NCI-H69 (cell line): ENCODE measurements around the gene ZNF784.
A peak's percentile ranks its signal among the peaks of the same experiment; 100 is the strongest.

Experiments used
- DNase-seq: peaks from one replicate; lab custom pipeline; 2025; lab: John Stamatoyannopoulos, UW

ZNF784 gene

DNA sequence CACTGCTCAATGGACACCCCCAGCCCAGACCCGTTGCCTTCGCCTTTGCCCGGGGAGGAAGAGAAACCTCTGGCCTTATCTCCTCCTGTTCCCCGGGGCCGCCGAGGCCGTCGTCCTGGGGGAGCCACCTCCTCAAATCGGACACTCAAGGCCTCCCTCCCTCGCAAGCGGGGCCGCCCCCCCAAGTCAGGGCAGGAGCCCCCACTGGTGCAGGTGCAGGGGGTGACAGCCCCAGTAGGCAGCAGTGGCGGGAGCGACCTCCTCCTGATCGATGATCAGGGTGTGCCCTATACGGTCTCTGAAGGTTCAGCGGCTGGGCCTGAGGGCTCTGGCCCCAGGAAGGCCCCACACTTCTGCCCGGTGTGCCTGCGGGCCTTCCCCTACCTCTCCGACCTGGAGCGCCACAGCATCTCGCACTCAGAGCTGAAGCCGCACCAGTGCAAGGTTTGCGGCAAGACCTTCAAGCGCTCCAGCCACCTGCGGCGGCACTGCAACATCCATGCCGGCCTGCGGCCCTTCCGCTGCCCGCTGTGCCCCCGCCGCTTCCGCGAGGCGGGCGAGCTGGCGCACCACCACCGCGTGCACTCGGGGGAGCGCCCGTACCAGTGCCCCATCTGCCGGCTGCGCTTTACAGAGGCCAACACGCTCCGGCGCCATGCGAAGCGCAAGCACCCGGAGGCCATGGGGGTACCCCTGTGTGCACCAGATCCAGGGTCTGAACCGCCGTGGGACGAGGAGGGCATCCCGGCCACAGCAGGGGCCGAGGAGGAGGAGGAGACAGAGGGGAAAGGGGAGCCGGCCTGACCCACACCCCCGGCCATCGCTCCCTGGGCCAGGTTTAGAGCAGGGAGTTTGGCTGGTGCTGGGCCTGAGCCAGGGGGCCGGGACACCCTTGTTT is 22.0 kb downstream of the ZNF784 start:
- no peak for DNase-seq

DNA sequence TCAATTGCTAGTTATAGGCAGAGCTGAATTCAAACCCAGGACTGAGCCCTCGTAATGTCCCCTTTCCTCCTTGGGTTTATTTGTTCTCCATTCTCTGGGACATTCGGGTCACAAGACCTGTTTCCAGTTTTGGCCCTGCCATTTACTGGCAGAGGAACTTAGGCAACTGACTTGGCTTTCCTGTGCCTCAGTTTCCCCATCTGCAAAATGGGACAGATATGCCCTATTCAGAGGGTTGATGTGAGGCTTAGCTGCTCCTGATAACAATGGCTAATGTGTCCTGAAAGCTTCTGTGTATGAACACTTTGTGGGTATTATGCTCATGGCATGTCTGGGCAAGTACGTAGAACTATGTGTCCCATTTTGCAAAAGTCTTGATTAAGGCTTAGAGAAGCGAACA is 23.3 kb downstream of the ZNF784 start:
- DNase-seq = peak; percentile 42

GRCh38 chr19:55600662-55601028 is 23.7 kb downstream of the ZNF784 start:
- no peak for DNase-seq

DNA sequence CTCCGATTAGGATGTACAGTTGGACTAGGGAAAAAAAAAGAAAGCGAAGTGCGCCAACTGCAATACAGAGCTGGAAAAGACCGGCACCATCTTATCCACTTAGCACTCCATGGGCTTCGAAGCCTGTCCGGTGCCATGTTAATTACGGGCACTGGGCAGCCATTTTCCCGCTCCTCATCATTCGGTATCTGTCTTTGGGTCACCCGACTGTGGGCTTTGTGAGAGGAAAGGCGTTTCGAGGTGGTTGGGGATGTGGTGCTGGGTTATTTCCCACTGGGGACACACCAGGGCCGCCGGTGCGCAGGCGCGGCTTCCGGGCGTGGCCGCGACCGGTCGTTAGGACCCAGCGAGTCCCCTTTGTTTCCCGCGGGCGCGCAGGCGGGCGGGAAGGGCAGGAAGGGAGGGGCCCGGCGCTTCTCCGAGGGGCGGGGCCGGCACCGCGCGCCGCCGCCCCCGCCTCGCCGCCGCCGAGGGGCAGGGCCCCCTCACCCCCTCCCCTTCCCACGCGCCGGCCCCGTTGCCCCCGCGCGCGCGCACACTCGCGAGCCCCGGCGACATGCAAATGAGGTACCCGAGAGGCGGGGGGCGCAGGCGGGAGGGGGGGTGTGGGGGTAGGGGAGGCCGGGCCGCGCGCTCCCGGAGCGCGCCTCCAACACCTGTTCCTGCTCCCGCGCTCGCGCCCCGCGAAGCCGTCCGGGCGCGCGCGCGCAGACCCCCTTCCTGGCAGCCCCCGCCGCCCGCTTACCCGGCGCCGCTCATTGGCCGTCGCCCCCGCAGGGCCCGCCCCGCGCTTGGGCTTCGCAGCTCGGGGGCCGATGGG is 24.3 kb downstream of the ZNF784 start, which contains the start of gene ZNF524:
ZNF524 (plus strand) TSS at position 447 of the 820 bp plus-strand sequence. CDS start 1,825 bp downstream, outside the sequence.
- peak; percentile 99 for DNase-seq

DNA sequence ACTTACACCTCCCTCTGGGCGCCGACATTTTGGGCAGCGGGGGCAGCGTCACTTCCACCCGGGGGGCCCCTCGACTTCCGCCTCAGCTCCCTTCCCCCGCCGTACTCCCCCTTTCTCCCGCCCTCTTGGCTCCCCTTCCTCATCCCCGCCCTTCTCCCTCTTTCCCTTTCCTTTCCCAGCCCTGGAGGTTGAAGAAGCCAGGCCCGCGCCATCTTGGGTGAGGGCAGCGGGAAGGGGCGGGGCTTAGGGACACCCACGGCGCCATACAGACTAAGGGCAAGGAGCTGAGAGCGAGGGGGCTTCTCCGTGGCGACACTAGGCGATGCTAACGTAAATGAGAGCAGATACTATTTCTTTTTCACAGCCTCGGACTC is 24.9 kb downstream of the ZNF784 start, which contains the start of gene FIZ1:
FIZ1 (minus strand) TSS at position 50 of the 374 bp plus-strand sequence. CDS start 1,652 bp downstream, outside the sequence.
- DNase-seq = peak; percentile 100

DNA sequence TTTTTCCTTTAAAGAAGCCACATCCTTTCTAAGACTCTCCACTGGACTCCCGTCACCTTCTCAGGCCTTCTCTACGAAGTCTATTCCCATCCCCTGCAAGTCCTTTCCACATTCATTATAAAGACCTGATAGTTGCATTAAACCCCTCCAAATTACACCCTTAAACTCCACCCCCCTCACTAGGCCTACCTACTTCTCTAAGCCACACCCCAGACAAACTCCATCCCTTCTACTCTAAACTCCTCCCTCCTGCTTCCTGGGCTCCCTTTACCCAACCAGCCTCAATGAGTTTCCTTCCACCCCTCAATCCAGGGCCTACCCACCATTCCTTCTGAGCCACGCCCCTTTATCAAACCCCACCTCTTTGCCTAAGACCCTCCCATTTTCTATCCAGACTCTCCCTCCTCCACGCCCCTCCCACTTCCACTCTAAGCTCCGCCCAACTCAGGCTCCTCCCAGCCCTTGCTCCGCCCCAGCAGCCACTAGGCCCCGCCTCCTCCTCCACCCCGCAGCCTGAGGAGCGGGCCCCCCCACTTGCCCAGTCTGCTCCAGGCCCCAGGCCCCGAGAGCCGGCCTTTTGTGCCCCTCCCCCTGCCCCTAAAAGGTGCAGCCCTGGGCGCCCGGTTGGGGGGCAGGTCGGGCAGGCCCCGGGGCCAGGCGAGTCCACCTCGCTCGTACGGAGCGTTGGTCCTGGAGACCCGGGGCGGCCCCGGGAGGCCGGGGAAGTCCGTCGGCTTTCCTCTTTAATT is 25.5 kb downstream of the ZNF784 start:
- DNase-seq = peak; percentile 96

DNA sequence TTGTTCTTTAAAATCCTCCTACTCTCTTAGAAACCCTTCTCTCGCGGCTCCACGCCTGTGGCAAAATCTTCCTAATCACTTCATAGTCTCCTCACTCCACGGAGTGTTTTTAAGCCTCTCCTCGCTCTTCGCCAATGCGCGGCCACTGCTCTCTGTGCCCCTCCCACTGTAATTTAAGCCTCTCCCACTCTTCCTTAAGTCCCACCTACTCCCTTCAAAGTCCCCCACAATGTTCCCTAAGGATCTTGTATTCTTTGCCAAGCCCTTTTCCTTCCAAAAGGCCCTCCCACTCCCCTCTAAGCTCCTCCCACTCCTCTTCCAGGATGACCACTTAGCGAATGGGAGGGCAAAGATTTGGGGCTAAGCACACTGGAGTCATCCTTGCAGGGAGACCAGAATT is 26.3 kb downstream of the ZNF784 start:
- peak; percentile 16 for DNase-seq

- no peak for DNase-seq
These were observed 26.9 kb downstream of the ZNF784 start for GRCh38 chr19:55597501-55597921.

- no peak for DNase-seq
These were observed 28.1 kb downstream of the ZNF784 start for GRCh38 chr19:55596304-55596703.

DNA sequence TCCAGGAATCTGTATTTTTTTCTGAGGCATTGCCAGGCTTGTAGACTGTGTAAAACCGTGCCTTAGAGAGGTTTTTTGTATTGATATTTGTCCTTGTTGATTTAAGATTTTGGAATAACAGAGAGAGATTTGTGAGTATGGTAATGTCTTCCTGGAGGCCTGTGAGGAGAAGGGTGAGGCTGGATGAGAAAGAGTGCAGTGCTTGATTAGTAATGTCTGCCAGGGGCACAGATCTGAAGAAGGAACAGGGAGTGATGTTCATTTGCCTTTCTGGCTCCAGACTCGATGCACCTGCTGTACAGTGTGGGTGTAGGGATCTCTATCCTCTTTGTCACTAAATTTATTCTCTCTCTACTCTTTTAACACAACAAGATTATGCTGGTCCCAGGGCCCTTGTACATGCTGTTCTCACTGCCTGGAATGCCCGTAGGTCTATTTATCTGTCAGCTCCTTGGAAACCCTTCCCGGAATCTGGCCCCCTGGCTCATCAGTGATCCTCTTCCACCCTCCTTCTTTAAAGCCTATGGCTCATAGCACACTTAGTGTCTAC is 29.3 kb downstream of the ZNF784 start:
- no peak for DNase-seq

- no peak for DNase-seq
These were observed 31.1 kb downstream of the ZNF784 start for GRCh38 chr19:55593096-55593772.

DNA sequence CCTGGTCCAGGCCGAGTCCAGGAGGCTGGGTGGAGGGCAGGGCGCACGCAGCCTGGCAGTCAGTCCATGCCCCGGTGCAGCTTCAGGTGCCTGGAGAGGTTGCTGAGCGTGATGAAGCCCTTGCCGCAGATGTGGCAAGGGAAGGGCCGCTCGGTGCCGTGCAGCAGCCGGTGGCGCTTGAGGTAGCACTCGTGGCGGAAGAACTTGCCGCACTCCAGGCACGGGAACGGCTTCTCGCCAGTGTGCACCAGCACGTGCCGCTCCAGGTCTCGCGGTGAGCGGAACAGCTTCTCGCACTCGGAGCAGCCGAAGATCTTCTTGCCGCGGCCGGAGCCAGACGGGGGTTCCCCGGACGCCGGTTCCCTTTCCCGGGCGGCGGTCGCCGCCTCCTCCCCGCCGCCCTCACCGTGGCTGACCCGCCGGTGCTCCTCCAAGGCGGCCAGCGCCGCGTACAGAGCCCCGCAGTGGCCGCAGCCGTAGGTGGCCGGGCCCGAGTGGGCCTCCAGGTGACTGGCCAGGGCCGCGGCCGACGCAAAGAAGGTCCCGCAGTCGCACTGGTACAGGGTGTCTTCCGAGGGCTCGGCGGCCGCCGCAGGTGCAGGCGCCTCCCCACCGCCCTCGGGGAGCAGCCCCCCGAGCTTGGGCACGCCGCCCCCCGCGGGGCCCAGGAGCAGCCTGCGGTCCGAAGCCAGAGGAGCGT is 31.8 kb downstream of the ZNF784 start:
- no peak for DNase-seq

GRCh38 chr19:55591555-55591954 is 32.8 kb downstream of the ZNF784 start:
- peak; percentile 18 for DNase-seq

DNA sequence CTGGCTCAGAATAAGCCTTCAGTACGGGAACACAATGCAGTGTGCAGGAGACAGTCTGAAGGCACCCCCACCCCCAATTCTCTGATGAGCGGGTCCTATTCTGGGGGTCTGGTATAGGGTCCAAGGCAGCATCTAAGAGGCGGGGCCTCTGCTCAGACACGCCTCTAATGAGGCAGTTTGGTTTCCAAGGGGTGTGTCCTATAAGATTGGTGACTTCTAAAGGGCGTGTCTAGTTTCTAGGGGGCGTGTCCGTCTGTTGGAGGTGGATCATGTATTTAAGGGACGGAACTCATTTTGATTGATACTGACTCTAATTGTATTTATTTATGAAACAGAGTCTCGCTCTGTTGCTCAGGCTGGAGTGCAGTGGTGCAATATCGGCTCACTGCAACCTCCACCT is 33.7 kb downstream of the ZNF784 start:
- peak; percentile 75 for DNase-seq

DNA sequence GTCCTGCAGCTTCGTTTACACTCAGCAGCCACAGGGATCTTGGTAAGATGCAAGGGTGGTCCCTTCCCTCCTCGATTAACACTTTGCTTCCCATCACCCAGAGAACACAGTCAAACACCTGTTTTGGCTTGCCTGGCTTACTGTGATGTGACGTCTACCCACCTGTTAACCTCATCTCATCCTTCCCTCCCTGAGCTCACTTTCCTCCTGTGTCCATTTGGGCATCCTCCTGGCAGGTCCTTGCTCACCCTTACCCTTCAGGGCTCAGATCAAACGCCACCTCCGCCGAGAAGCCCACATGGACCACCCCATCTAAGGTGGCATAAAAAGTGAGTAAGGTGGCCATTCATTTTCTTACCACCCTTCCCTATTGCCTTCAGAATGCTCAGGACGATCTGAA is 34.3 kb downstream of the ZNF784 start:
- DNase-seq = no peak

DNA sequence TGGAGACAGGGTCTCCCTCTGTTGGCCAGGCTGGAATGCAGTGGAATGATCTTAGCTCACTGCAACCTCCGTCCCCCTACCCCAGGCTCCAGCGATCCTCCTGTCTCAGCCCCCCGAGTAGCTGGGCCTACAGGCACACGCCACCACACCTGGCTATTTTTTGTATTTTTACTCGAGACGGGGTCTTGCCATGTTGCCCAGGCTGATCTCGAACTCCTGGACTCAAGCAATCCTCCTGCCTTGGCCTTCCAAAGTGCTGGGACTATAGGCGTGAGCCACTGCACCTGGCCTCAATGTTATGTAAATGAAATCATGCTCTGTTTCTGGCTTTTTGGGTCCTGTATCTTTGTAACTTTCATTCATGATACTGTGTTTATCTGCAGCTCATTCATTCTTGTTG is 35.6 kb downstream of the ZNF784 start:
- no peak for DNase-seq

- peak; percentile 99 for DNase-seq
These were observed 37.2 kb downstream of the ZNF784 start for GRCh38 chr19:55586976-55587668.

GRCh38 chr19:55585658-55586339 is 38.6 kb downstream of the ZNF784 start:
- peak; percentile 95 for DNase-seq

GRCh38 chr19:55584871-55585270 is 39.5 kb downstream of the ZNF784 start:
- DNase-seq = no peak
